ENCODE measurements around the gene CHD5.

DNA sequence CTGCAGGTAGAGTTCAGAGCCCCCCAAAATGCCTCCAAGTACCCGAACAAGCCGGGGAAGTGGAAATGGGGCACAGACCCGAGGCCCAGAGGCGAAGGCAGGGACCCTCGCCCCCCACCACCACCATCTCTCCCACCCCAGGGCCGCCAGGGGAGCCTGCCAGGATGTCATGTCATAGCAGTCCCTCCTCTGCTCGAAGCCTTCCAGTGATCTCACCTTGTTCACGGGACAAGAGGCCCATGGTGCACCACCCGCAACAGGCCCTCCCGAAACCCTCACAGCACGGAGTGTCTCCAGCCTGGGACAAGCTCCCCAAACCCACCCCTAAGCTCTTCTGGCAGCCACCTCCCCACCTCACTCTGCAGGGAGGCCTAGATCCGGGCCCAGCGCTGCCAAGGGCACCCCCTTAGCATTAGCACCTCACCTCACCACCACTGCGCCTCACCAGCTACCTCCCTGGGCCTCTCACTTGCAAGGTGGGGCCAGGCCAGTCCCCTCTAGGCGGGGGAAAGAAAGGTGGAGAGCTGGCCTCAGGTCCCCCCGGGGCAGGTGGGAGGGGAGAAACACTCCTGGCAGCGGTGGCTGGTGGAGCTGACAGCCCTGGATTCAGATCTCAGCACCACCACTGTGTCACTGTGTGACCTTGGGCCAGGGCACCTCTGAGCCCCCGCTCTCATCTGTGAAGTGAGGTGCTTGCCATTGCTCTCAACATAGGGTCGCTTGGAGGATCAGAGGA lies 13.3 kb downstream of the CHD5 start:
- TF ChIP-seq, protein P1, sequence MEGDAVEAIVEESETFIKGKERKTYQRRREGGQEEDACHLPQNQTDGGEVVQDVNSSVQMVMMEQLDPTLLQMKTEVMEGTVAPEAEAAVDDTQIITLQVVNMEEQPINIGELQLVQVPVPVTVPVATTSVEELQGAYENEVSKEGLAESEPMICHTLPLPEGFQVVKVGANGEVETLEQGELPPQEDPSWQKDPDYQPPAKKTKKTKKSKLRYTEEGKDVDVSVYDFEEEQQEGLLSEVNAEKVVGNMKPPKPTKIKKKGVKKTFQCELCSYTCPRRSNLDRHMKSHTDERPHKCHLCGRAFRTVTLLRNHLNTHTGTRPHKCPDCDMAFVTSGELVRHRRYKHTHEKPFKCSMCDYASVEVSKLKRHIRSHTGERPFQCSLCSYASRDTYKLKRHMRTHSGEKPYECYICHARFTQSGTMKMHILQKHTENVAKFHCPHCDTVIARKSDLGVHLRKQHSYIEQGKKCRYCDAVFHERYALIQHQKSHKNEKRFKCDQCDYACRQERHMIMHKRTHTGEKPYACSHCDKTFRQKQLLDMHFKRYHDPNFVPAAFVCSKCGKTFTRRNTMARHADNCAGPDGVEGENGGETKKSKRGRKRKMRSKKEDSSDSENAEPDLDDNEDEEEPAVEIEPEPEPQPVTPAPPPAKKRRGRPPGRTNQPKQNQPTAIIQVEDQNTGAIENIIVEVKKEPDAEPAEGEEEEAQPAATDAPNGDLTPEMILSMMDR (IDR thresholded peaks at IDR 0.05), result no peak
- TF ChIP-seq, protein P2, sequence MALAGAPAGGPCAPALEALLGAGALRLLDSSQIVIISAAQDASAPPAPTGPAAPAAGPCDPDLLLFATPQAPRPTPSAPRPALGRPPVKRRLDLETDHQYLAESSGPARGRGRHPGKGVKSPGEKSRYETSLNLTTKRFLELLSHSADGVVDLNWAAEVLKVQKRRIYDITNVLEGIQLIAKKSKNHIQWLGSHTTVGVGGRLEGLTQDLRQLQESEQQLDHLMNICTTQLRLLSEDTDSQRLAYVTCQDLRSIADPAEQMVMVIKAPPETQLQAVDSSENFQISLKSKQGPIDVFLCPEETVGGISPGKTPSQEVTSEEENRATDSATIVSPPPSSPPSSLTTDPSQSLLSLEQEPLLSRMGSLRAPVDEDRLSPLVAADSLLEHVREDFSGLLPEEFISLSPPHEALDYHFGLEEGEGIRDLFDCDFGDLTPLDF (CRISPR knock-in tag; IDR thresholded peaks at IDR 0.05), result no peak
- TF ChIP-seq, protein P3, sequence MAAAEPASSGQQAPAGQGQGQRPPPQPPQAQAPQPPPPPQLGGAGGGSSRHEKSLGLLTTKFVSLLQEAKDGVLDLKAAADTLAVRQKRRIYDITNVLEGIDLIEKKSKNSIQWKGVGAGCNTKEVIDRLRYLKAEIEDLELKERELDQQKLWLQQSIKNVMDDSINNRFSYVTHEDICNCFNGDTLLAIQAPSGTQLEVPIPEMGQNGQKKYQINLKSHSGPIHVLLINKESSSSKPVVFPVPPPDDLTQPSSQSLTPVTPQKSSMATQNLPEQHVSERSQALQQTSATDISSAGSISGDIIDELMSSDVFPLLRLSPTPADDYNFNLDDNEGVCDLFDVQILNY (CRISPR knock-in tag; IDR thresholded peaks at IDR 0.05), result no peak
